Calu3 (cell line): ENCODE data around the gene EML6. TPM values are rescaled to one million over a fixed set of nuclear protein-coding genes. Genes with fewer than 3 reads are reported as not detected.
A peak's percentile ranks its signal among the peaks of the same experiment; 100 is the strongest.

ENCODE experiments used
- BruUV-seq: library from RNA; stranded (reverse); fragments of 400-500 nt; replicated peaks from 2 replicates; lab custom pipeline; 2021; lab: Mats Ljungman, UMichigan
- CTCF ChIA-PET: fragments of 300-600 bp; sonication (Branson Sonifier 250); formaldehyde crosslinking; loops from one replicate; lab custom pipeline; 2022; ENCODE audit warnings: antibody characterized with exemption; lab: Charles Lee
- DNase-seq: peaks from one replicate; pipeline ENCODE4 v3.0.0; 2022
- H3K27ac Mint-ChIP-seq: one replicate; pipeline ENCODE4 v1.8.0; 2022; ENCODE audit warnings: mixed read lengths; ENCODE audit not compliant: unreplicated experiment
- H3K27me3 Mint-ChIP-seq: one replicate; pipeline ENCODE4 v1.8.0; 2022; ENCODE audit warnings: mixed read lengths; ENCODE audit not compliant: unreplicated experiment
- H3K36me3 Mint-ChIP-seq: one replicate; pipeline ENCODE4 v1.8.0; 2022; ENCODE audit warnings: mild to moderate bottlenecking, moderate library complexity, mixed read lengths; ENCODE audit not compliant: insufficient read depth, unreplicated experiment
- H3K4me1 Mint-ChIP-seq: one replicate; pipeline ENCODE4 v1.8.0; 2022; ENCODE audit warnings: mild to moderate bottlenecking, low read depth, mixed read lengths; ENCODE audit not compliant: unreplicated experiment
- H3K4me3 Mint-ChIP-seq: one replicate; pipeline ENCODE4 v1.8.0; 2022; ENCODE audit warnings: mild to moderate bottlenecking, low read depth, moderate library complexity, mixed read lengths; ENCODE audit not compliant: unreplicated experiment
- H3K9me3 Mint-ChIP-seq: one replicate; pipeline ENCODE4 v1.8.0; 2022; ENCODE audit warnings: low read depth, mixed read lengths; ENCODE audit not compliant: unreplicated experiment
- CTCF ChIP-seq: fragments of 200-600 bp; IDR thresholded peaks from one replicate; pipeline ENCODE4 v1.8.0; 2022; ENCODE audit warnings: antibody characterized with exemption; ENCODE audit not compliant: unreplicated experiment
- intact Hi-C: fragments of 100-400 bp; cut with micrococcal nuclease; formaldehyde crosslinking; loops from one replicate; pipeline ENCODE4 v1.10.0; 2022; ENCODE audit not compliant: unreplicated experiment
- total RNA-seq: library from RNA; stranded (reverse); gene quantifications from 2 replicates; pipeline ENCODE4 v1.2.3, GENCODE V29; 2022

The EML6 gene
- total RNA-seq, 1 experiment from 2014 or later: 0.45 TPM

- peaks cover 19% of the 10 kb centered on the region for H3K36me3 Mint-ChIP-seq
- peaks cover 40% of the 10 kb centered on the region for H3K27me3 Mint-ChIP-seq
- CTCF ChIA-PET: no interaction called here
- no TSS peak for BruUV-seq
- intact Hi-C loops: no loop called here
- no peaks in the 10 kb centered on the region for H3K9me3 Mint-ChIP-seq
- no peak overlapping the region for H3K27ac Mint-ChIP-seq
- no peak overlapping the region for H3K4me3 Mint-ChIP-seq
- no peak for DNase-seq
- H3K4me1 Mint-ChIP-seq: peaks cover 18% of the 10 kb centered on the region
- no peak for TF ChIP-seq CTCF
Measured at GRCh38 chr2:54726940-54727339, 3.5 kb downstream of the EML6 start.

DNA sequence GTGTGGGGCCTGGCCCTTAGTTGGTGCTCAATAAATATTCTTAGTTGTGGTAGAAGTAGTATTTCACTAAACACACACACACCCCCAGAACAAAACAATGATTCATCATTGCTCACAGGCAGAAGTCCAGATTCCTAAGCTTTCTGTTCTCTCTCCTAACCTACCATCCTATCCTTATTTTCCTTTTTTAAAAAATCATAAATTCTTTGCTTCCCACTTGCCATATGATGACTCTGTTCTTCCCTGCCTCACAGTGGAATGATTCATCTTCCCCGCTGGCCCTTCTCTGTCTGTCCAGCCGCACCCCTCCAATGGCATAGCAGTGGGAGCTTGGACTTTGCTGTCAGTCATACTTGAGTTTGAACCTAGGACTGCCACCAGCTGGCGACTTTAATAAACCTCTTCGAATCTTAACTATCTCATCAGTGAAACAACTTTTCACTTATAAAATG, 5.2 kb downstream of the EML6 start:
- H3K4me3 Mint-ChIP-seq: no peak overlapping the region
- TF ChIP-seq CTCF: no peak
- DNase-seq: peak; percentile 34
- H3K9me3 Mint-ChIP-seq: no peaks in the 10 kb centered on the region
- BruUV-seq: no TSS peak
- peaks cover 18% of the 10 kb centered on the region for H3K4me1 Mint-ChIP-seq
- CTCF ChIA-PET: interaction anchor here (0.6 to 1.0 kb wide), 3 partner anchors 10 to 767 kb away, joined by 3 to 6 read pairs (median 3); no protein-coding TSS in a partner anchor
- H3K36me3 Mint-ChIP-seq: peaks cover 9% of the 10 kb centered on the region
- H3K27ac Mint-ChIP-seq: no peak overlapping the region
- peaks cover 38% of the 10 kb centered on the region for H3K27me3 Mint-ChIP-seq
- intact Hi-C loops: no loop called here

DNA sequence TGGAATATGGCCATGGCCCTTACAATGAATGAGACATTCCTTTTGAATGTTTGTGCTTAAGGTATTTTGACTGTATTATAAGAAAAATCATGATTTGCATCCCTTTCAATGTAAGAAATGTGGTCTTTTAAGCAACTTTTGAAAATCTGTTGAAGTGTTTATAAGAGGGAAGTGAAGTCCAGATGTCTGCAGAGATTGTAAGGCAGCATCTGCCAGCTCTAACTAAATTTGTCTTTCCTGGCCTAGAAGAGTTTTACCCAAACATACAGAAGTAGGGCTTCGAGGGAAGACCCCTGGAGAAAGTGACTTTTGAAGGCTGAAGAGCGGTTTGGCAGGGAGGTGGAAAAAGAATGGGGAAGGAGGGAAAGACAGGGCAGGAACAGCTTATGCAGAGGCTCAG, 12.2 kb downstream of the EML6 start:
- Mint-ChIP-seq H3K4me3 (no peak overlapping the region), H3K4me1 (no peaks in the 10 kb centered on the region), H3K27ac (no peak overlapping the region), H3K27me3 (no peaks in the 10 kb centered on the region), H3K36me3 (no peaks in the 10 kb centered on the region), H3K9me3 (no peaks in the 10 kb centered on the region)
- no peak for DNase-seq
- CTCF ChIA-PET: no interaction called here
- BruUV-seq: no TSS peak
- no peak for TF ChIP-seq CTCF
- intact Hi-C loops: no loop called here

- Mint-ChIP-seq H3K4me3 (no peak overlapping the region), H3K36me3 (no peaks in the 10 kb centered on the region), H3K27ac (no peak overlapping the region), H3K9me3 (no peaks in the 10 kb centered on the region), H3K4me1 (no peaks in the 10 kb centered on the region), H3K27me3 (no peaks in the 10 kb centered on the region)
- CTCF ChIA-PET: interaction anchor here (0.9 kb wide), 1 partner anchor 9 kb away, joined by 3 read pairs; no protein-coding TSS in a partner anchor
- intact Hi-C loops: no loop called here
- no peak for TF ChIP-seq CTCF
- DNase-seq: no peak
- BruUV-seq: no TSS peak
Measured at GRCh38 chr2:54738281-54738680, 14.8 kb downstream of the EML6 start.
